Cardiac muscle cell (in vitro differentiated cells and primary cell): ENCODE results near the gene DIAPH1. TPM values are rescaled to one million over a fixed set of nuclear protein-coding genes. Genes with fewer than 3 reads are reported as not detected.

ENCODE experiments used
- DNase-seq, 2 donors: peaks; one replicate each; pipeline versions ENCODE4 v3.0.0 to v3.0.0-alpha.2; 2010 to 2017; ENCODE audit warnings: low read depth in 1 of 2, low spot score in 1 of 2
- H3K27ac ChIP-seq: fragments of 200-600 bp; sonication (generic); 2 replicates; pipeline ENCODE4 v1.5.1; 2016
- H3K27me3 ChIP-seq: fragments of 200-600 bp; sonication (generic); 2 replicates; pipeline ENCODE4 v1.6.0; 2016; ENCODE audit warnings: control low read depth
- H3K36me3 ChIP-seq: fragments of 200-600 bp; sonication (generic); 2 replicates; pipeline ENCODE4 v1.5.1; 2016; ENCODE audit warnings: control low read depth
- H3K4me1 ChIP-seq: fragments of 200-600 bp; sonication (generic); 2 replicates; pipeline ENCODE4 v1.8.1; 2017; ENCODE audit warnings: low read depth, mild to moderate bottlenecking, mixed run types
- H3K4me3 ChIP-seq: fragments of 200-600 bp; sonication (generic); 2 replicates; pipeline ENCODE4 v1.5.1; 2016; ENCODE audit warnings: mild to moderate bottlenecking
- H3K9me3 ChIP-seq: fragments of 200-600 bp; sonication (generic); 2 replicates; pipeline ENCODE4 v1.5.1; 2017; ENCODE audit warnings: low read depth, mild to moderate bottlenecking, control low read depth
- CTCF ChIP-seq: IDR thresholded peaks from 2 replicates; pipeline ENCODE4 v1.5.1; 2012; ENCODE audit warnings: low read depth, mild to moderate bottlenecking, low read length
- polyA plus RNA-seq: library from polyadenylated mRNA; unstranded; fragments of >200 nt; fragmentation: Nextera tagmentation; extraction: Ambion mirVana; gene quantifications from 2 replicates; pipeline ENCODE4 v1.2.1, GENCODE V29; 2016
- total RNA-seq: library from RNA; depleted of rRNA; stranded (reverse); fragments of >200 nt; gene quantifications from 2 replicates; pipeline ENCODE4 v1.2.3, GENCODE V29; 2016

DIAPH1 gene
- total and polyA plus RNA-seq, 2 experiments from 2014 or later = 24.0 to 24.4 TPM

- DNase-seq = peak in 1 of 2 donors; percentile 69
- peak overlapping the region; percentile 35 for H3K27ac ChIP-seq
- H3K4me3 ChIP-seq = no peak overlapping the region
- no peaks in the 10 kb centered on the region for H3K27me3 ChIP-seq
- H3K36me3 ChIP-seq = peaks cover 19% of the 10 kb centered on the region
- no peak for TF ChIP-seq CTCF
- H3K9me3 ChIP-seq = no peaks in the 10 kb centered on the region
- peaks cover 6% of the 10 kb centered on the region for H3K4me1 ChIP-seq
Measured at GRCh38 chr5:141529002-141529401, 89.8 kb downstream of the DIAPH1 start.

- Histone ChIP-seq H3K36me3 (peaks cover 16% of the 10 kb centered on the region), H3K4me3 (no peak overlapping the region), H3K9me3 (no peaks in the 10 kb centered on the region), H3K27me3 (no peaks in the 10 kb centered on the region), H3K27ac (peak overlapping the region; percentile 35), H3K4me1 (peaks cover 6% of the 10 kb centered on the region)
- TF ChIP-seq CTCF = no peak
- peak in 1 of 2 donors; percentile 63 for DNase-seq
Measured at GRCh38 chr5:141528291-141528984, 90.4 kb downstream of the DIAPH1 start.

- H3K4me1 ChIP-seq = peaks cover 6% of the 10 kb centered on the region
- no peak overlapping the region for H3K27ac ChIP-seq
- no peak for TF ChIP-seq CTCF
Measured at GRCh38 chr5:141527426-141527825, 91.4 kb downstream of the DIAPH1 start.

GRCh38 chr5:141525653-141526052 is 93.1 kb downstream of the DIAPH1 start:
- DNase-seq = no peak
- no peak for TF ChIP-seq CTCF
- Histone ChIP-seq H3K27me3 (no peaks in the 10 kb centered on the region), H3K4me3 (no peak overlapping the region), H3K27ac (no peak overlapping the region), H3K4me1 (peaks cover 6% of the 10 kb centered on the region), H3K36me3 (peaks cover 11% of the 10 kb centered on the region), H3K9me3 (no peaks in the 10 kb centered on the region)

More at GRCh38 chr5:141527426-141527825, 91.4 kb downstream of the DIAPH1 start:
- peaks cover 11% of the 10 kb centered on the region for H3K36me3 ChIP-seq
- H3K9me3 ChIP-seq = no peaks in the 10 kb centered on the region
- DNase-seq = no peak
- H3K27me3 ChIP-seq = no peaks in the 10 kb centered on the region
- no peak overlapping the region for H3K4me3 ChIP-seq

- H3K27ac ChIP-seq = no peak overlapping the region
- peaks cover 11% of the 10 kb centered on the region for H3K36me3 ChIP-seq
- no peak overlapping the region for H3K4me3 ChIP-seq
- H3K27me3 ChIP-seq = no peaks in the 10 kb centered on the region
- H3K4me1 ChIP-seq = no peaks in the 10 kb centered on the region
- peak; percentile 99 for TF ChIP-seq CTCF
- no peaks in the 10 kb centered on the region for H3K9me3 ChIP-seq
- peak; percentile 88 to 98 for DNase-seq
Measured at GRCh38 chr5:141524604-141525597, 93.9 kb downstream of the DIAPH1 start.
